Suprapubic skin (tissue), 4 donors: ENCODE data around the gene EDEM3. TPM values are rescaled to one million over a fixed set of nuclear protein-coding genes. Genes with fewer than 3 reads are reported as not detected.
A peak's percentile ranks its signal among the peaks of the same experiment; 100 is the strongest.

Source experiments
- DNase-seq, 2 donors: peaks; one replicate each; pipeline ENCODE4 v3.0.0-alpha.2; 2019; ENCODE audit warnings: low spot score in 2 of 2
- H3K27ac ChIP-seq: fragments of 200-600 bp; sonication (generic); one replicate; pipeline ENCODE4 v1.5.1; 2019
- H3K27me3 ChIP-seq: fragments of 200-600 bp; sonication (generic); one replicate; pipeline ENCODE4 v1.5.1; 2019
- H3K36me3 ChIP-seq: fragments of 200-600 bp; sonication (generic); one replicate; pipeline ENCODE4 v1.5.1; 2019
- H3K4me1 ChIP-seq: fragments of 200-600 bp; sonication (generic); one replicate; pipeline ENCODE4 v1.5.1; 2019
- H3K4me3 ChIP-seq: fragments of 200-600 bp; sonication (generic); one replicate; pipeline ENCODE4 v1.5.1; 2019; ENCODE audit warnings: mild to moderate bottlenecking
- H3K9me3 ChIP-seq: fragments of 200-600 bp; sonication (generic); one replicate; pipeline ENCODE4 v1.5.1; 2019
- EP300 ChIP-seq: sonication (generic); formaldehyde crosslinking; IDR thresholded peaks from one replicate; pipeline ENCODE4 v1.6.1; 2017; ENCODE audit warnings: antibody characterized with exemption
- POLR2A ChIP-seq, 2 donors: fragments of 450-650 bp; IDR thresholded peaks; one replicate each; pipeline ENCODE4 v1.6.1; 2017; ENCODE audit warnings: antibody characterized with exemption in 2 of 2, mild to moderate bottlenecking in 2 of 2, moderate library complexity in 2 of 2
- POLR2AphosphoS5 ChIP-seq, 3 donors: sonication (generic); formaldehyde crosslinking; IDR thresholded peaks; one replicate each; pipeline ENCODE4 v1.6.1; 2017; ENCODE audit warnings: antibody characterized with exemption in 3 of 3
- WGBS: methylation state at CpG from one replicate; pipeline ENCODE4 v1.1.5; 2018; 5-methylcytosine and 5-hydroxymethylcytosine counted together
- total RNA-seq, 4 donors: library from RNA; depleted of rRNA; stranded (reverse); fragments of >200 nt; gene quantifications; one replicate each; pipeline ENCODE4 v1.1.0, GENCODE V29; 2016
- TF ChIP-seq, protein P1 (sequence below), 2 donors: fragments of 200-600 bp in 1 of 2; fragments of 450-650 bp in 1 of 2; sonication (generic) in 1 of 2; IDR thresholded peaks; one replicate each; pipeline ENCODE4 v1.5.1; 2016 to 2019; ENCODE audit warnings: antibody characterized with exemption in 2 of 2, mild to moderate bottlenecking in 1 of 2, moderate library complexity in 1 of 2

Gene EDEM3
- total RNA-seq, 4 donors from 2014 or later: 19.4 to 55.7 (median 28.7) TPM

DNA sequence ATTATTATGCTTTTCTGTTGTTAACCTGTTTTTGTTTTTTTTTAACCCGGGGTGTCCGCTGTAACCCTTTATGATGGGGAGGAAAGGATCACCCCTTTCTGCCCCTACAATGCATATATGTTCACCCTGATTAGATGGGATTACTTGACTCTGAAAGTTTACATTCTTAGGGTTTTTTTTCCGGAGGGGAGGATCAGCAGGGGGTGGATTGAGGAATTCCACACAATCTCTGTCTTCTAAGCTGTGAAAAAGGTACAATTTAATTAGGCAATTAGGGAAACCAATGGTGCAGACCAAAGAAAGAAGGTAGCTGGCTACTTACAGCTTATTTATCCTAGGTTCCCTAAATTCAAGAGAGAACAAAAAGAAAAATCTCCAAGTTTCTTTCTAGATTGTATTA is 58.3 kb downstream of the EDEM3 start:
- Histone ChIP-seq H3K27me3 (no peaks in the 10 kb centered on the region), H3K36me3 (peaks cover 29% of the 10 kb centered on the region), H3K27ac (no peak overlapping the region), H3K4me3 (no peak overlapping the region), H3K4me1 (no peaks in the 10 kb centered on the region), H3K9me3 (no peaks in the 10 kb centered on the region)
- no peak for TF ChIP-seq POLR2AphosphoS5 (IDR thresholded peaks at IDR 0.05)
- no peak for TF ChIP-seq EP300
- TF ChIP-seq, protein P1, sequence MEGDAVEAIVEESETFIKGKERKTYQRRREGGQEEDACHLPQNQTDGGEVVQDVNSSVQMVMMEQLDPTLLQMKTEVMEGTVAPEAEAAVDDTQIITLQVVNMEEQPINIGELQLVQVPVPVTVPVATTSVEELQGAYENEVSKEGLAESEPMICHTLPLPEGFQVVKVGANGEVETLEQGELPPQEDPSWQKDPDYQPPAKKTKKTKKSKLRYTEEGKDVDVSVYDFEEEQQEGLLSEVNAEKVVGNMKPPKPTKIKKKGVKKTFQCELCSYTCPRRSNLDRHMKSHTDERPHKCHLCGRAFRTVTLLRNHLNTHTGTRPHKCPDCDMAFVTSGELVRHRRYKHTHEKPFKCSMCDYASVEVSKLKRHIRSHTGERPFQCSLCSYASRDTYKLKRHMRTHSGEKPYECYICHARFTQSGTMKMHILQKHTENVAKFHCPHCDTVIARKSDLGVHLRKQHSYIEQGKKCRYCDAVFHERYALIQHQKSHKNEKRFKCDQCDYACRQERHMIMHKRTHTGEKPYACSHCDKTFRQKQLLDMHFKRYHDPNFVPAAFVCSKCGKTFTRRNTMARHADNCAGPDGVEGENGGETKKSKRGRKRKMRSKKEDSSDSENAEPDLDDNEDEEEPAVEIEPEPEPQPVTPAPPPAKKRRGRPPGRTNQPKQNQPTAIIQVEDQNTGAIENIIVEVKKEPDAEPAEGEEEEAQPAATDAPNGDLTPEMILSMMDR (IDR thresholded peaks at IDR 0.05): no peak
- TF ChIP-seq POLR2A (IDR thresholded peaks at IDR 0.05): no peak
- WGBS: 73% methylated on average over 3 of the region's 3 CpGs
- DNase-seq: no peak

DNA sequence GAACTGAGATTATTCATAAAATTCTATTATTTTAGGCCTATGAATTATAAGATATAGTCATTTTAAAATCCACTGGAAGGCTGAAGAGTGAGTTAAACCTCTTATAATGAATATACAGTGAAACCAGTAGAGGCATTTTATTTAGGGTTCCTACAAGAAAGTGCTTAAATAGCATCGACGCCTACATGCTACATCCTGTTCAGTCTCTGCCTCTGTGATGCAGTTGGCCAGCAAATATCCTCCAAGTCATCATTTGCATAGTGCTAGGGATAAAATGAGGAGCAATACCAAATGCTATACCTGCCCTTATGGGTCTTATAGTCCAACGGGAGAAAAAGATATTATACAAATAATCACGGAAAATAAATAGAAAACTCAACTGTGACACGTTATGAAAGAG is 59.6 kb downstream of the EDEM3 start:
- no peaks in the 10 kb centered on the region for H3K4me1 ChIP-seq
- WGBS: 81% methylated on average over 5 of the region's 5 CpGs
- H3K9me3 ChIP-seq: no peaks in the 10 kb centered on the region
- TF ChIP-seq, protein P1 (IDR thresholded peaks at IDR 0.05): no peak
- TF ChIP-seq POLR2A (IDR thresholded peaks at IDR 0.05): no peak
- H3K36me3 ChIP-seq: peaks cover 22% of the 10 kb centered on the region
- no peaks in the 10 kb centered on the region for H3K27me3 ChIP-seq
- no peak overlapping the region for H3K27ac ChIP-seq
- no peak for DNase-seq
- no peak overlapping the region for H3K4me3 ChIP-seq

DNA sequence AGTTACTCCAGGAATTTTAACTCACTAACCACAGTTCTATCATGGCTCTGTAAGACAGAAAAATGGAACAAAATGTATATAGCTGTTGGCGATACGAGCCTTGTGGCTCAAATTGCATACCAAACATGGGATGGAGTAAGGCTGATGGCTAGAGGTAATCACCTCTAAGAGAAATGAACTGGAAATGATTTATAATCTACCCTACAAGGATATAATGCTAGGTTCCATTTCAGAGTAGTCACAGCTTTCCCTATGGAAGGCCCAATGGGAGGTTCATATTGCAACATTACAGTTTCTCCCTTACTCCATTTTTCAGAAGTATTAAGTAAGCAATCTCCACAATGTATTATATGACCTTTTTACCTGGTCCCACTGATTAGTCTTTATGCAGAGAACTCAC is 61.6 kb downstream of the EDEM3 start:
- no peaks in the 10 kb centered on the region for H3K27me3 ChIP-seq
- H3K36me3 ChIP-seq: peaks cover 22% of the 10 kb centered on the region
- no peak for TF ChIP-seq POLR2AphosphoS5 (IDR thresholded peaks at IDR 0.05)
- TF ChIP-seq, protein P1 (IDR thresholded peaks at IDR 0.05): no peak
- no peak for TF ChIP-seq EP300
- no peak for TF ChIP-seq POLR2A (IDR thresholded peaks at IDR 0.05)
- no peak overlapping the region for H3K4me3 ChIP-seq
- H3K27ac ChIP-seq: no peak overlapping the region
- DNase-seq: no peak
- 98% methylated on average over 2 of the region's 2 CpGs for WGBS
- H3K9me3 ChIP-seq: no peaks in the 10 kb centered on the region
- no peaks in the 10 kb centered on the region for H3K4me1 ChIP-seq

DNA sequence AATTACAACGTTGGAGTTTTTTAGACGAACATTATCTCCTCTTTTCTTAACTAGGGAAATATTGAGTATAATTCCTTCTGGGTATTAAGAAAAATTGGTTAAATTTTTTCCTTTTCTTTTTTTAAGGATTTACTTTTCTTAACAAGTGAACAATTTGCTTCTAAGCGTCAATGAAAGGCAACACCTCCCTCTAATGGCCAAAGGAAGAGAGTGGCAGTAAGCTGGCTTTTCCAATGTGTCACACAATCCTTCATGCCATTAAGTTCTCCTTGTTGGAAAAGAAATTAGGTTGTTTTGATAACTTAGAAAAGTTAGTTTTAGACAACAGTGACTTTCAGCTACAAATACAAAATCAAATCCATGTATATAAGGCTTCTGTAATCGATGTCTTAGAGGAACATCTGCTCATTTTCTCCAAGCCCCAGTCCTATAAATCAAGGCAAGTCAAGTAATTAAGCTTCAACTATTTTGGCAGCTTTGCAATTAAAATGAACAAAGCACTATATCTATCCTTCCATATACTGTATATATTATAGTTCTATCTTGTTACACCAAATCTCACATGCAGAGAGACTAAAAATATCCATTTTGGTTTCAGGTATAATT is 62.8 kb downstream of the EDEM3 start:
- no peaks in the 10 kb centered on the region for H3K9me3 ChIP-seq
- DNase-seq: no peak
- H3K4me3 ChIP-seq: no peak overlapping the region
- H3K27me3 ChIP-seq: no peaks in the 10 kb centered on the region
- H3K36me3 ChIP-seq: peaks cover 22% of the 10 kb centered on the region
- TF ChIP-seq, protein P1 (IDR thresholded peaks at IDR 0.05): peak; percentile 38 to 69
- TF ChIP-seq POLR2AphosphoS5 (IDR thresholded peaks at IDR 0.05): no peak
- no peak overlapping the region for H3K27ac ChIP-seq
- no peaks in the 10 kb centered on the region for H3K4me1 ChIP-seq
- 14% methylated on average over 4 of the region's 4 CpGs for WGBS

DNA sequence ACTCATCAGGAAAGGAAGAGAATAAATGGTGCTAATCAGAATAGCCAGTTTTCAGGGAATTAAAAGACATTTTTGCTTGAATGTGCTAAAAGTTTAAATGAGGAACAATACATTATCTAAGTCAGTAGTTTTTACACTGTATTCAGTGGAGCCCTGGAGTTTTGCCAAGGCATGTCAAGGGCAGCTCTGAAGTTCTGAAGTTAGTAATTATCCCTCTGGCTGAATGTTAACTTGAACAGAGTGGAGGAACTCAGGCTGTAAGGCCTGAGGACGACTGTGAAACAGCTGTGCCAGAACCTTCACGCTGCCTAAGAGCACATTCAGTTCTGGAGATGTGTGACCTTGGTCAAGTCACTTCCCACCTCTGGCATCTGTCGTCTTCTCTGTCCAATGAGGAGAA is 68.1 kb downstream of the EDEM3 start:
- Histone ChIP-seq H3K4me3 (no peak overlapping the region), H3K4me1 (peaks cover 6% of the 10 kb centered on the region), H3K27ac (no peak overlapping the region), H3K9me3 (no peaks in the 10 kb centered on the region), H3K36me3 (no peaks in the 10 kb centered on the region), H3K27me3 (no peaks in the 10 kb centered on the region)
- DNase-seq: no peak
- TF ChIP-seq, protein P1 (IDR thresholded peaks at IDR 0.05): no peak
- TF ChIP-seq POLR2AphosphoS5 (IDR thresholded peaks at IDR 0.05) (no peak), EP300 (no peak), POLR2A (IDR thresholded peaks at IDR 0.05) (no peak)
- WGBS: 69% methylated on average over 3 of the region's 3 CpGs
